ENCODE data around the gene IL2RA.
"Not testable (repeated sequence)": the region's sequence is repeated elsewhere in the genome, so short reads cannot be mapped to it uniquely, and the experiment has no call there.

The IL2RA gene

DNA sequence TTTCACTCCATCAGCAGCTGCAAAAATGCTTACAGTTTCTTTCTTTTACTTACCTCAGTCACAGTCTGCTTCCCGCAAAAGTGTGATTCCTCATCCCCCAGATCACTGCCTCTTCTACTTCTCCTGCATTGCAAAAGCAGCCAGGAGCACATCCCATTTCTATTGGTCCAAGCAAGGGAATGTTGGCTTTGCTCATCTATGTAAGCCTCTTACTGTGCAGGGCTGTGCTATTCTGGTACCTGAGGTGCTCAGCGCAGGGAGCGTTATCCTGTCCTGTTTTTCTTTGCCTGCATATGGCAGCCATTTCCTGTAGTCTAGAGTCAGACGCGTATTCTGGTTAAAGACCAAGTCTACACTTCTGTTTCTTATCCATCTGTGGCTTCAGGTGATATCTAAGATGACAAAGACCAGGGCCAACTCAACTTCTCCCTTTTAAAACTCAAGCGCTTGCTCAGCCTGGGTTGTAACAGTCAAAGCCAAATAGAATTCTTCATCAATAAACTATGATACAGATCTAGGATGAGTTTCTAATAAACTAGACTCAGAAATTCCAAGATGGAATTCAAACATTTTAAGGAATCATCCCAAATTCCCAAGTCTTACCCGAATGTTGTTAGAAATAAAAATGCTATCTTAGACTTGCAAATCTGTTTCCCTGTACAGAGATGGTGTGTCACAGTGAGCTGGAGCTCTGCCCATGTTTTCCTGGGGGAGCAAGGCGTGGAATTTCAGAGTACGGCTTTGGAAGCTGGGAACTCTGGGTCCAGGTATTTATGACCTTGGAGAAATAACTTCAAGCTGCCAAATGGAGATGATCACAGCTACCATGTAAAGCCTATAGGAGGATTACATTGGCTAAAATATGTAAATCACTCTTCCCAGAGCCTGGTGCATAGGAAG lies 20.6 kb upstream of the IL2RA start:
- no peak for DNase-seq (ENCODE audit: low read depth in 2 of 2)

DNA sequence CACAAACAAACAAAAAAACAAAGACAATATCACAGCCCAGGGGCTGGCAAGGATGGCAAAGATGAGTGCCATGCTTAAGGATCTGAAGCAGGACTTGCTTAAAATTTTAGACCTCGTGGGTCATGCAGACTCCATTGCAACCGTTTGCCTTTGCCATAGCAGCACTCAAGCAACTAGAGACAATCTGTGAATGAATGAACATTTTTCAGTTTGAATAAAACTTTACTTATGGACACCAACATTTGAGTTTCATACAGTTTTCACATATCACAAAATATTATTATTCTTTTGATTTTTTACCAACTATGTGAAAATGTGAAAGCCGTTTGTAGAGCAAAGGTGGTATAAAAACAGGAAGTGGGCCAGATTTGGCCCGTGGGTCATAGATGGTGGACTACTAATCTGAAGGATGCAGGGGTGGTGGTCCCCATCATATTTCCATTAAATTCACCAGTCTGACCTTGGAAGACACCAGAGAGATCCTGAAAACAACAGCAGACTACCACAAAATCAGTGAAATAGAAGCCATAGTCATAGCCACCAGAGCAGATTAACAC lies 18.3 kb upstream of the IL2RA start:
- no peak for DNase-seq (ENCODE audit: low read depth in 2 of 2)

DNA sequence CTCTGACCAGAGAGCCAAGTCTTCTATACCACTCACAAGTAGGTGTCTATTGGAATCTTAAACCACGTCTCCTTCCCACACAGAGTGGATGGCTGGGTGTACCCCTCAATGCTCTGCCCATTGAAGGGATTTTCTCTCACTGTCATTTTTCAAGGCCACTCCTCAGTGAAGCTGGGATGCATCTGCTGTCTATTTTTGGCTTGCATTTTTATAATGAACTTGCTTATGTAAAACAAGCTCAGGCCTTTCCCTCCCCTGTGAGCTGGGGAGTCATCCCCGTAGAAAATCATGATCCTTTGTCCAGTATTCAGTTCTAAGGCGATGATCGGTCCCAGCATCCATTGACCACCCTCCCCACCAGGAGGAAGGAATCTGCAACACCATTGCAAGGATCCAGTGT lies 16.9 kb upstream of the IL2RA start:
- no peak for DNase-seq (ENCODE audit: low read depth in 2 of 2)

DNA sequence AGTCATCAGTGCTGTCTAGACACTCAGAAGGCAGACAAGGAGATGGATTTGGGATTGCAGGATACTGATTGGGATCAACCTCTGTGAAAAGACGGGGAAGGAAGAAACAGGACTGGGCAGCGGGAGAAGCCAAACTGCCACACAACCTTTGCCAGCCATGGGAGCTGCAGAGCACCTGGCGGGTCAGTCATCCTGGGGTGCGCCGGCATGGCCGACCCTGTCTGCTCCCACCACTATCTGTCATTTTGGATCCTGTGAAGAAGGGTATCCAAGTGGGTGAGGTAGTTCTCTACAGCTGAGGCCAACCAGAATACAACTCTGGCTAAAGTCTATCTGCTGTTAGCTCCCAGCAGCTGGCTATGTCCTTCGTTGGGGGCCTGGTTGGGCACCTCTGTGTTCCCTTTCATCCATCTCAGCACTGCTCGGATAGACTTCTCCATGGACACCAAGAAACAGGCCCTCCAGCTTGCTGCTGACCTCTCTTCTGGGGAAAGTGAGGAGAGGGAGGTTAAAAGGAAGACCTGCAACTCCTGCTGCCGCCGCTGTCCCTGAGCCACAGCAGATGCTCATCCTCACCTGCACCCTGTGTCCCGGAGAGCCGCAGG lies 15.0 kb upstream of the IL2RA start:
- DNase-seq (ENCODE audit: low read depth in 2 of 2) = no peak

DNA sequence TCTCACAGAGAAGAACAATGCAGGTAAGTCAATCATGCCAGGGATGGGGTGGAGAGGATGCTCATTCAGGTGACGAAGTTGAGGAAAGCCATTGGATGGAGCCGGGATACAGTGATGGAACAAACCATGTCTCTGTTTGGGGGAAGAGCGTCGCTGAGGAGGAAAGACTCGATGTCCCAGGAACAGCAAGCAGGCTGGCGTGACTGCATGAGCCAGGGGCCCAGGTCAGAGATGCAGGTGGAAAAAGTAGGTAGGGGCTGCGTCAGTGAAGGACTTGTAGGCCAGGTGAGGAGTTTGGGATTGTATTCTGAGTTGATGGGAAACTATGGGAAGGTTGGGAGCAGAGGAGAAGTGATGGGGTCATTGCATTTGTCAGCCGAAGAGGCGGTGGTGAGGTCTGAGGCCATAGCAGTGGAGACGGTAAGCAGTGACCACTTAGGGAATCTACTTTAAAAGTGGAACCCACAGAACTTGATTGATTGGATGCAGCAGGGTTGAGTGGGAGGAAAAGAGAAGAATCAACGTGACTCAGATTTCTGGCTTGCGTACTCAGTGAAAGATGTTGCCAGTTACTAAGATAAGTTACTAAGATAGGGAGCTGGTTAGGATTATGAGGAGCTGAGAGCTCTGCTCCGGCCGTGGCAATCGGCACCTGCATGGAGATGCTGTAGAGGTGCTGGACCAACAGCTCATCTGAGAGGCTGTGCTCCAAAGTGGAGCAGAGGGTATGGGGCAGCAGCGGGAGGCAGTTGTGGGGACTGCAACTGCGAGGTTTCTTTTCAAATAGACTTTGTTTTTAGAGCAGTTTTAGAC lies 12.5 kb upstream of the IL2RA start:
- no peak for DNase-seq (ENCODE audit: low read depth in 2 of 2)

DNA sequence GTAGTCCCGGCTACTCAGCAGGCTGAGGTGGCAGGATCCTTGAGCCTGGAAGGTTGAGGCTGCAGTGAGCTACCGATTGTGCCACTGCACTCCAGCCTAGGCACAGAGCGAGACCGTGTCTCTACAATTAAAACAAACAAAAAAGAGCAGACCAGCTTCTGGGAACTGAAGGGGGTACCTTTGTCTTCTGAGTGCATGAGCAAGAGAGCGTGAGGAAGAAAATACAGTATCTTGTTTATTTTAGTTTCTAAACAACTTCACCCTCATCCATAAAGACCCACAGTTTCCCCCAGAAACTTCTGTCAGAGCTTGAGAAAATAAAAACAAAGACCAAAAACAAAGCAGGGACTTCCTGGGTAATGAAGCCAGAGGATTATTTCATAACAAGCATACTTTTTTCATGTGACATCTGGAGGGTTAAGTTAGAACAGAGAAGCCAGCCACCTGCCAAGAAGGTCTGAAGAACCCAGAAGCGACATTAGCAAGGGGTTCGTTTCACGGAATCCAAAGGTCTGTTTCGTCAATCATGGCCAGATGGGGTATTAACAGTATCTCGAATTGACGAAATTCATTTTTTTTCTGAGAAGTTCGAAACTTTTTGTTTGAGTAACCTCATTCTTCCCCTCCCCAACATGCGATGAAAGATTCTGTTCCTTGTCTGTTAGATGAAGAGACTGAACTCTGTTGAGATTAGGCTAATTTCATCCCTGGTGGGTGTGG lies 10.2 kb upstream of the IL2RA start:
- no peak for DNase-seq (ENCODE audit: low read depth in 2 of 2)

DNA sequence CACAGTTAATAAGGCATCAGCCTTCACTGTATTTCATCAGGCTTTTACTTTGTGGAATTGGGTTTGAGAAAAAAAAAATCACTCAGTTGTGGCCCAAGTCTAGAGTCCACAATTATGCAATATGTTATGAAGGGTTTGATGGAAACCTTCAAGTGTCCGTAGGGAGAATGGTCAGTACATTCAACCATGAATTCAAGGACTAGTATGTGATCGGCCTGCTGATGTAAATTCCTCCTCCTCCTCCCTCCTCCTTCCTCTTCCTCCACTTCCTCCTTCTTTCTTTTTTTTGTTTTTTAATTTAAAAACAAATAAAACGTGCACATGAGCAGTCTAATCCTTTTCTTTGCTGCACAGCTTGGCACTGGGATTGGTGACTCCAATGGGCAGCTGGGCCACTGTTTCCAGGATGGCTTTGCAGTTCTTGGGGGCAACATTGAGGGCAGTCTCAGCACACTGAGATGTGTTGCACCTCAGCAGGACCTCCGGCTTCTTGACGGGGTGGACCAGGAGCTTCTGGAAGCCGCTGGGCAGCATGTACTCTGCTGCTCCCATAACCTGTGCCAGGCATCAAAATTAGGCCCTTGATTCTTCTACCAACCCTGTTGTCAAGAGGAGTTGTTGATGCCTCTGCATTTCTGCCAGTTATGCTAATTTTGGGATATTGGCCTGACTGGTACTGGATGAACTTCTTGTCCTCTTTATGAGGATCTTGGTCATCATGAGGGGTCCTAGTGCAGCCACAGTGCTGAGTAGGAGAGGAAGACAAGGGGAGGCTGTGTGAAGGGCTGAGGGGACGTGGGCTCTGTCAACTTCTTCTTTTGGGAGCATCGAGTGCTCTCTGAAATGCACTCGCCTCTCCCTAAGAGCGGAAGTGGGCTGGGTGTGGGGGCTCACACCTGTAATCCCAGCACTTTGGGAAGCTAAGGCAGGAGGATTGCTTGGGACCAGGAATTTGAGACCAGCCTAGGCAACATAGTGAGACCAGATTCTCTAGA lies 9.3 kb upstream of the IL2RA start:
- no peak for DNase-seq (ENCODE audit: low read depth in 2 of 2)

DNA sequence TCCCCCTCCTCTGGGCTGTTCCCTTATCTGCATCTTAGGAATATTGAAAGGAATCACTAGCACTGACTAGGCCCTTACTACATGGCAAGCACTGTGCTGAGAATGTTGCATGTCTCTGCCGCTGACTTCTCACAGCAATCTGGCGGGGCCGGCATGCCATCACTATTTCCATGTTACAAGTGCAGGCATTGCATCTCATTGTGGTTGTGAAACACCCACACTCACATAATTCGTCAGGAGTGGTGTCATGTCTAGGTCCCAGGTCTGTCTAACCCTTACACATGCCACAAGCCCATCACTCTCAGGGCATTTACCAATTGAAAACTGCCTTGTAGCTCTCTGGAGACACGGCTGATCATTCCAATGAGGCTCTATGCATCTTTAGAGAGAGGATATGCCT lies 8.5 kb upstream of the IL2RA start:
- peak in 1 of 2 donors; percentile 36 for DNase-seq (ENCODE audit: low read depth in 2 of 2)

DNA sequence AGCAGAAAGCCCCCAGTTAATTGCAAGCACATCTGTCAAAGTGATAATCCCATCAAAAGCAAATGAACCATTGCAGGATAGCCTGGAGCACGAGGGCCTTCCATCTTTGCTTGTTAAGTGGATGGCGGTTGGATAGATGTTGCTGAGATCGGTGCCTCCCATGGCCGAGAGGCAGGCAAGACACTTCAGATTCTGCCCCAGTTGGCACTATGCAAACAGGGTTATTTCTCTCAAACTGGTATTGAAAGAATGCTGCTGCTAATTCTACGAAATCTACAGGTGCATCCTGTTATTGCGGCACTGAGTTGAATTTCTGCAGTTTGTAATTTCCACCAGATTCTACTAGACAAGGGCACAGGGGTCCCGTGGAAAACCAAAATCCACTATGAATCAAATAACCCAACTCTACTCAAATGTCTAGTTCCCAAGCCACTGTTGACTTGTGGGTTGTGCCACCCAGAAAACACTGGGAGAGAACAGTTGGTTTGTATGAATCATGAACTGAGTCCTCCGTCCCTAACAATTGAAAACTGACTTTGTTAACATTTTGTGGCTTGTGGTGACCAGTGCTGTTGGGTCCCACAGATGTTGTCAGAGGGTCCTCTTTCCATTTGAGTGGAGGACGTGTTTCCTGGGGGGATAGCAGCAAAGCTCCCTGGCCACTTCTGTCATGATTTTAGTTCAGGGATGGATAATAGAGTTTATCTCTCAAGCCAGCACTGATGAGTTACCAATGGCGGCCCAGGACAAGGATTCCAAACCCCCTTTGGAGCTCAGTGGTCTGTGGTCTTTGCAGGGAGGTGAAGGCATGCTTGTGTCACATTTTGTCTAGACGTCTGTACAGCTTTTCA lies 7.1 kb upstream of the IL2RA start:
- DNase-seq (ENCODE audit: low read depth in 2 of 2) = no peak

DNA sequence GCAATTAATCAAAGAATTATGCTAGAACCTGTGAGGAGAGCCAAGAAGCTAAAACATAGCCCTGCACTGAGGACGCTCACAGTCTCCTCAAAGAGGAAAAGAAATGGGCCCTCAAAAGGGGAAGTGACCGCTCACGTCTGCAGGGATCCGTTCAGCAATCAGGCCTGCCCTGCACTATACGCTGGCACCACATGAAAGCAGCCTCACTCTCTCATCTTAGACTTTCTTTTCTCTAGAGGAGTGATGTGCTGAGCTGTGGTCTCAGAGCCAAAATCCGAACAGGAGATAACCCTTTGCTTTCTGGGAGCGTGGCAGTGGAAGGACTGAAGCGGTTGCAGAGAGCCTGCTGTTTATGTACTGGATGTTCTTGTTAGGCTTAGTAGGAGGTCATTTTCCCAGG lies 6.3 kb upstream of the IL2RA start:
- no peak for DNase-seq (ENCODE audit: low read depth in 2 of 2)

DNA sequence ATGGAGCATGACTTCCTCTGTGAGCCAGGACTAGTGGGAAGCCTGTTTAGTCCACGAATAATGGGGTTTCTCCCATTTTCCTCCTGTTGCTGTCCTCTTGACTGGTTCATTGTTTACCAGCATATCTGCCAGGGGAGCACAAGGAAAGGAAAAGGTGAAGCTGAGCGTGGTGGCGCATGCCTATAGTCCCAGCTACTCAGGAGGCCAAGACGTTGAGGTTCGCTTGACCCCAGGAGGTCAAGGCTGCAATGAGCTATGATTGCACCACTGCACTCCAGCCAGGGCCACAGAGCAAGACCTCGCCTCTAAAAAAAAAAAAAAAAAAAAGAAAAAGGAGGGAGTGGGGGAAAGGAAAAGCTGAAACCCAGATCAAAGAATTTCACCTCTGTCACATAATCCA lies 5.8 kb upstream of the IL2RA start:
- no peak for DNase-seq (ENCODE audit: low read depth in 2 of 2)

DNA sequence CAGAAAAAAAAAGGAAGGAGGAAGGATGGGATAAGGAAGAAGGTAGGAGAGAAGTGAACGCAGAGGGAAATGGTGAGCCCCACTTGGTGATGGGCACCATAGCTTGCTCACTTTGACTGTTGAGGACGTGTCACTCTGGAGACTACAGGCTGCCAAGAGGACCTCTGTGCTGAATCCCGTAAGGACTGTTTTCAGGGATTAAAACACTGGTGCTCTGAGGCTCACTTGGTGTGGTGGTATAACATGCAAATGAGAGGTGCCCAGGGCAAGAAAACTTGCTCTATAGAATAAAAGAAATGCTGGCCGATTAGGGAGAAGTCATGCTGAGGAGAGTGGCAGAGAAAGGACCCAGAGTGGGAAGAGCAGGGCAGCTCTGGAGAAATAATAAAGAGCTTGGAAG lies 5.3 kb upstream of the IL2RA start:
- DNase-seq (ENCODE audit: low read depth in 2 of 2) = no peak

DNA sequence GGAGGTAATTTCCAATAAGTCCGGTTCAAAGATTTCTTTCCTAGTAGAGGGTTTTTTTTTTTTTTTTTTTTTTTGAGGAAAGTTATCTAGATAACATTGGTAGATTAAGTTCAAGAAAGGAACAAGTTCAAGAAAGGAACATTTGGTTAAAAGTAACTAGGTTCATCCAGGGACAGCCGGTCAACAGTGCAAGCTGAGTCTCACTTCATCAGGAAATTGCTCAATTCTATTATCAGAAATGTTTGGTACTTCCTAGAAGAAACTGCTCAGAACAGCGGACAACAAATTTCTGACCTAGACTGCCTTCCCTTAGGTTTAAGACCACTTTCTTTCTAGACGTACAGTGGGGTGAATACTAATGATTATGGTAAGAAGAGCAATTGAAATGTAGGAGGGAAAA lies 3.7 kb upstream of the IL2RA start:
- DNase-seq (ENCODE audit: low read depth in 2 of 2) = no peak

DNA sequence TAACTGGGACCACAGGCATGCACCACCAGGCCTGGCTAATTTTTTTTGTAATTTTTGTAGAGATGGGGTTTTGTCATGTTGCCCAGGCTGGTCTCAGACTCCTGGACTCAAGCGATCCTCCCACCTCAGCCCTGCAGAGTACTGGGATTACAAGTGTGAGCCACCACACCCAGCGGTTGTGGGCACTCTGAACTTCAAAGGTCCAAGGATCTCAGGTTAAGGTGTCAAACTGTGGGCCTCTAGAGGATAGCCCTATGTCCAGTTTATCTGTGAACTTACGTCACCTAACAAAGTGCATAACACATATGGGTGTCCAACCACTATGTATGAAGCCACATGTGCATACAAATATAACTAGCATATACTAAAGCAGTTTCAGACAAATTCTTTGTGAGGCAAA lies 3.2 kb upstream of the IL2RA start:
- no peak for DNase-seq (ENCODE audit: low read depth in 2 of 2)

DNA sequence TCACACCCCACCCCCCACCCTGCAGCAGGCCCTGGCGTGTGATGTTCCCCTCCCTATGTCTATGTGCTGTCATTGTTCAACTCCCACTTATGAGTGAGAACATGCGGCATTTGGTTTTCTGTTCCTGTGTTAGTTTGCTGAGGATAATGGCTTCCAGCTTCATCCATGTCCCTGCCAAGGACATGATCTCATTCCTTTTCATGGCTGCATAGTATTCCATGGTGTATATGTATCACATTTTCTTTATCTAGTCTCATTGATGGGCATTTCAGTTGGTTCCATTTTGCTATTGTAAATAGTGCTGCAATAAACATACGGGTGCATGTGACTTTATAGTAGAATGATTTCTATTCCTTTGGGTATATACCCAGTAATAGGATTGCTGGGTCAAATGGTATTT lies 2.6 kb upstream of the IL2RA start:
- DNase-seq (ENCODE audit: low read depth in 2 of 2) = not testable (repeated sequence)

DNA sequence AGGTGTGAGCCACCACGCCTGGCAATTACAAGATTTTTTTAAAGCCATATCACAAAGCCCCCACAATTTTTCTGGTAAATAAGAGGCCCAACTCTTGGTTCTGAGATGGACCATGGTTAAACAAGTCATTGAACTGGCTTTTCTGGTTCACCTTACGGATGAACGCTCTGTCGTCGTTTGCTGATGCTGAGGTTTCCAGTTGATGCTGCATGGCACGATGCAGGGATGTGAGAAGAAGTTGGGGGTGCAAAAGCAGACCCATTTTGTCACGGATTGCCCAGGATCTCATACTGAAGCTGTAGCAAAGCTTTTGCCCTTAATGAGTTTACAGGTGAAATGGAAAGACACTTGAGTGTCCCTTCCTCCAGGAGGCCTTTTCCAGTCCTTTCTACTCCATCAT lies 2.0 kb upstream of the IL2RA start:
- no peak for DNase-seq (ENCODE audit: low read depth in 2 of 2)

DNA sequence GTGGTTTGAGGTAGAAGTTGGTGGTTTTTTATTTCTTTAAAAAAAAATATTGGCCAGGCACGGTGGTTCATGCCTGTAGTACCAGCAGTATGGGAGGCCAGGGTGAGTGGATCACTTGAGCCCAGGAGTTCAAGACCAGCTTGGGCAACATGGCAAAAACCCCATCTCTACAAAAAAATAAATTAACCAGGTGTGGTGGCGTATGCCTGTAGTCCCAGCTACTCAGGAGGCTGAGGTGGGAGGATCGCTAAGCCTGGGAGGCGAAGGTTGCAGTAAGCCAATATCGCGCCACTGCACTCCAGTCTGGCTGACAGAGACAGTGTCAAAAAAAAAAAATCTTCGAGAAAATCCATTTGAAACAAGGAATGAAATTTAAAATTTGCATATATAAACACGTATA lies 1.1 kb downstream of the IL2RA start:
- DNase-seq (ENCODE audit: low read depth in 2 of 2) = no peak

DNA sequence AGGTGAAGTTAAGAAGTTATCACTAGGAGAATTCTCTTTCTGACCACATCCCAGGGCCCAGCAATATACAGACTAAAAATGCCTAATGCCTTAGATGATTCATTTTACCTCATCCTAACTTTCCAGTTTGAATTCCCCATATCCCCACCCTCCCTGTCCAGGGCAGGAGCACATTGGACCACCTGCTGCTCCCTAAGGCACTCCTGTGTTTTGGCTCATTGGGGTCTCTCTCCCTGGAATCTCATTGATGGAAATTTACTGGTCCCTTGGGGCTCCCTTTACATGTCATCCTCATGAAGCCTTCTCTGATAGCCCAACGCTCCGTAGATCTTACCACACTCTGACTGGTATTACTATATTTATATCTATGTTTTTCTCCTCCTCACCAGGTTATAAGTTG lies 2.7 kb downstream of the IL2RA start:
- DNase-seq (ENCODE audit: low read depth in 2 of 2) = no peak

DNA sequence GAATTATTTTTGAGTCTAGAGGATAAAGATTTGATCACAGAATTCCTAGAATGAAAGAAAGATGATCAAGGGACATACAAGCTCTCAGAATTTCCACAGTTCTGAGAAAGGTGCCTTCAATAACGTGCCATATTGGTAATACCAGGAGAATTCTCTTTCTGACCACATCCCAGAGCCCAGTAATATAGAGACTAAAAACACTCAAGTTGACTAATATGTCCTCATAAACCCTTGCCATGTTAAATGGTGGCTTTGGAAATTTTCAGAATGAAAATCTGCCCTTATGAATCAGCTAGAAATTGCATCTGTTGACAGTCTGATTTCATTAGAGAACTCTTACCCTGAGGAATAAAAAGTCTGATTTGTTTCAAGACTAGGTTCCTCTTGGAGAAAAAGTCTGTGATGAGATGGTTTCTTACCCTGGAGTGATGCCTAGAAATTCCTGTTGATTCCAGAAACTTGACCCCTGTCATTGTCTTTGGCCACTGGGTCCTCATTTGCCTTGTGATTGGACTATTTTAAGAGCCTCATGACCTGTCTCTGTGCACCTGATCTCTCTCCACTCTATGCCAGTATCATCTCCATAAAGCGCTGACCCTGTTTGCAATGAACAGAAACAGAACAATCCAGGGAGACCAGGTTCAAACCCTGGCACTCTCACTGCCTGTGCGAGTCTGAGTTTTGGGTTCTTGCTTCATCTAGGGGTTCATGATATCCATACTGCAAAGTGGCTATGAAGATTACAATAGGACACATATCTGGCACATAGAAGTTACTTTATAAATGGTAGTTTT lies 3.3 kb downstream of the IL2RA start:
- DNase-seq (ENCODE audit: low read depth in 2 of 2) = no peak
